SH-SY5Y (cell line): ENCODE results near the gene HOXA7.

ENCODE experiments used
- GATA2 ChIP-seq: IDR thresholded peaks from 2 replicates; pipeline ENCODE4 v1.6.1; 2011; ENCODE audit warnings: mild to moderate bottlenecking, low read depth, low read length
- GATA3 ChIP-seq: IDR thresholded peaks from 2 replicates; pipeline ENCODE4 v1.6.1; 2011; ENCODE audit warnings: low read depth, mild to moderate bottlenecking, low read length, moderate library complexity

Gene HOXA7

DNA sequence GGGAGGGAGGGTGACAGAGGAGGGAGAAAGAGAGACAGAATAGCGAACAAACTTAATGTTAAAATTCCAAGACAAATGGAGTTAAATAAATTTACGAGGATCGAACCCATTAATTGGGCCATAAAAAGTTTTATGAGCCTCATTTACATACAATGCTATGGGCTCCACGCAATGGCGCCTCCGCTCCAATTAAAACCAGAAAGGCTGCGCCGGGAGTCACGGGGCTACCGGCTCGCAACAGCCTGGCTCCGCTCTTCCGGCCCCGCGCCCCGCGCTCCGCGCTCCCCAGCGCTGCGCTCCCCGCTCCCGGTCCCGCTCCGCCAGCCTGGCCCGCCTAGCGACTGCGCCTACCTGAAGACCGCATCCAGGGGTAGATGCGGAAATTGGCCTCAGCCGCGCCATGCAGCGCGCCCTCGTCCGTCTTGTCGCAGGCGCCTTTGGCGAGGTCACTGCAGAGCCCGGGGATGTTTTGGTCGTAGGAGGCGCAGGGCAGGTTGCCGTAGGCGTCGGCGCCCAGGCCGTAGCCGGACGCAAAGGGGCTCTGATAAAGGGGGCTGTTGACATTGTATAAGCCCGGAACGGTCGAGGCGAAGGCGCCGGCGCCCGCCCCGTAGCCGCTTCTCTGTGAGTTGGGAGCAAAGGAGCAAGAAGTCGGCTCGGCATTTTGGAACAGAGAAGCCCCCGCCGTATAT, 513 bp downstream of the HOXA7 start:
- TF ChIP-seq GATA2 (no peak), GATA3 (no peak)

DNA sequence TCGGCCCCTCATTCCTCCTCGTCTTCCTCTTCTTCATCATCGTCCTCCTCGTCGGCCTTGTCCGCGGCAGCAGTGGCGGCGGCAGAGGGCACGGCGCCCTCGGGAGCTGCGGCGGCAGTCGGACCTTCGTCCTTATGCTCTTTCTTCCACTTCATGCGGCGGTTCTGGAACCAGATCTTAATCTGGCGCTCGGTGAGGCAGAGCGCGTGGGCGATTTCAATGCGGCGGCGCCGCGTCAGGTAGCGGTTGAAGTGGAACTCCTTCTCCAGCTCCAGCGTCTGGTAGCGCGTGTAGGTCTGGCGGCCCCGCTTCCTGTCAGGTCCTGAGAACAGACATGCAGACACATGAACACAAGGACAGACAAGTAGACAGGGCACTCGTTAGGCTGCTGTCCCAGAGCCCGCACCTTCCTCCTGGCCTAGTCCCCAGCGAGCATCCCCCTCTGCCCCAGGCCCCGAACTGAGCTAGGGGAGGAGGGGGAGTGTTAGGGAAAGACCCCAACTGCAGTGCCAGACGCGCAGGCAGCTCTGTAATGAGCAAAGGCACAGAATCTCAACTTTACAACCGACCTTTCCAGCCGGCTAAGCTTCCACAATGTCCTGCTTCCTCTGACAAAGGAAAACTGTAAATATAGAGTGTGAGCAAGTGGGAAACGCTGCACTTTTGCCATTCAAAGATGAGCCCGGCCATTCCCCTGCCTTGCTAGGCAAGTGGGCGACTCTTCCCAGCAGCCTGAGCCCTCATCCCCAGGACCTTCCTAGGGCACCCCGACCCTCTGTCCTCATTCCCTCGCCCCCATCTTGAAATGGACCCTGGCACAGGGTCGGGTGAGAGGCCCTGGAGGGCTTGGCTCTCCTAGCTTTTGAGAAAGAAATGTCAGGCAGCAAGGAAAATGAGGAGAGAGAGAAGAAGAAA, 1.3 kb downstream of the HOXA7 start:
- TF ChIP-seq GATA3 (no peak), GATA2 (peak; percentile 47; the same call in 1 of the 2 replicates)

DNA sequence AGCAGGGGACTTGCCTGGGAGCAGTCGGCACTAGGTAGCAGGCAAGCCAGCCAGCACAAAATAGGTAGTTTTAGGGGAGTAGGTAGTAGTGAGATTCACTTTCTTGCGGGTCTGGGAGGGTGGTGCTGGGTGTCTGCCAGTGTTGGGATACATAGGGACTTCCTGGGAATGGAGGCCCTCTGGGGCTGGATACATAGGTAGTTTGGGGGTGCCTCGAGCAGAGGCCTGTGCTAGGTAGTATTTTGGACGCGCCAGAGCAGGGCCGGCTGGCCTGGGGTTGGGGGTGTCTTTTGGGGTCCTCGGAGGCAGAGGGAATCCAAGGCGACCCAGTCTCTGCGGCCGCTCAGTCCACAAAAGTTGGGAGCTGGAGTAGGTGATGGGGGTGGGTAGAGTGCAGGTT, 2.1 kb downstream of the HOXA7 start:
- TF ChIP-seq GATA2 (no peak), GATA3 (no peak)

DNA sequence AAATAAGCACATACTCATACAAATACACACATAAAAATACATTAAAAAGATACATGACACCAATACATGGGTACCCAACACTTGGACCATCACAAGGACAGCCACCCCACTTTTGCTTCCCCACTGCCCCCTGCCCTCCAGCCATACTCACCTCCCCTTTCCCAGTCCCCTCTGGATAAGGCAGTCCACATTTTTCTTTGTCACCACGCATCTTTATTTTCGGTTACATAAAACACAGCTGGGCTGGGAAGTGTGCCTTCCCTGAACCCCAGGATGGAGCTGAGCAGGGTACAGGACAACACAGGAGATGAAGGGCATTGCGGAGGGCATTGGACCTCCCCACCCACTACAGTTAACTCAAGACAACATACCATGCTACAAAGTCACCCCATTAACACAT, 2.9 kb downstream of the HOXA7 start:
- TF ChIP-seq GATA2: no peak
- no peak for TF ChIP-seq GATA3

DNA sequence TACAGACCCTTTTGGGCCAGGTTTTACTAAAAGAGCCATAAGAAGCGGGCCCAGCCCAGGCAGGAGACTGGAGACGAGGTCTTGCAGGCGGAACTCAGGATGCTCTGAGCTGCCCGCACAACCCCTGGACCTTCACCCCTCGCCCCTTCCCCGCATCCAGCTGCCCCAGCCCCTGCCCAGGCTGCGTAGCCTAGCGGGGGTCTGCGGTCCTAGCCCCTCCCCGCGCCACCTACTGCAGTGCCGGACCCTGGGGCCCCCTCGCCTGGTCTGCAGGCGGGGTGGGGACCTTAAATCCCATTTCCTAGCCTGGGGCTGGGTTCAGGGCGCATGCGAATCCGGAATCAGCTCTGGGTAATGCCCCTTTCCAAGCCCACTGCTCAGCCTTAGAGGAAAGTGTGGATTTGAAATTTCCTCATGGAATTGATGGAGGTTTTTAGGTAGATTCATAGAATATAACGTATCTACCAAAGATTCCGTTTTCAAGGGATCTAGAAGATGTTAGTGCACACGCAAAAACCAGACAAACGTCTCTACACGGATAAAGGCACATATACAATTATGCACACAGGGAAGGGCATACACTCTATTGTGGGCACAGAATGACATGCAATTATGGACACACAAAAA, 3.5 kb downstream of the HOXA7 start:
- TF ChIP-seq GATA3 (no peak), GATA2 (no peak)

DNA sequence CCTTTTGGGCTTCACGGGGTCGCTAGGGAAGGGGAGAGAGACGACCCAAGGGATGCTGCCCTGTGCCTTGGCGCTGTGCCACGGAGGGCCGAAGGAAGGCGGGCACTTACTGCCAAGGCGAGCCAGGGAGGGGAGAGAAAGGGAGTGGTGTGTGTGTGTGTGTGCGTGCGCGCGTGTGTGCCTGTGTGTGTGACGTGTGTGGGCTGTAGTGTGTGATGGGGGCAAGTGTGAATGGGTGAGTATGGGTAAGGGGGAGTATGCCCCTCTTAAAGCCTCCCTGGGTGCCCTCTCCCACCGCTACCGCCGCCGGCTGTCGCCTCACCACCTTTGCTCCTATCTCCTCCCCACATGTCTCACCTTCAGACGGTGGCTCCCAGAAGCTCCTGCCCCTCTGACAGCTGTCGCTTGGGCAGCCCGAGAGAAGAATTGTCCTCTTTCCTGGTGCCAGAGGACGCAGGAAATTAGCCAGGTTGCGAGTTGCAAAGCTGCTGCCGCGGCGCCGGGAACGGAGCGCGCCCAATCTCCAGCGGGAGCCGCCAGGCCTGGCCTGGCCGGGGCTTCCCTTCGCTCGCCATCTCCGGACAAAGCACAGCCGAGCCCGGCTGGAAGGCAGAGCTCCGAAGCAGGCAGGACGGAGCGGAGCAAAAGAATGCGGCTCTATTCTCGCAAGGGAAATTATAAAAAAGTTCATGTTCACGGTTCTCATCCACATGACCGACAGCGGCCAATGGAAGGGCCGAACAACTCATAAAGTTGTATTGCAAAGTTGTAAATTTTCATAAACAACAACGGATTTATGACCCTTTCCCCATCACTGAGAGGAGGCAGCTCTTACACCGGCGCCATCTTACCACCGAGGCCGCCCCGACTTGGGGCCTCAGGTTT, 4.3 kb downstream of the HOXA7 start, which contains the start of gene HOXA3:
HOXA3 (minus strand) TSS at position 653 of the 885 bp plus-strand sequence. CDS start 41,943 bp downstream, outside the sequence.
- no peak for TF ChIP-seq GATA2
- no peak for TF ChIP-seq GATA3

DNA sequence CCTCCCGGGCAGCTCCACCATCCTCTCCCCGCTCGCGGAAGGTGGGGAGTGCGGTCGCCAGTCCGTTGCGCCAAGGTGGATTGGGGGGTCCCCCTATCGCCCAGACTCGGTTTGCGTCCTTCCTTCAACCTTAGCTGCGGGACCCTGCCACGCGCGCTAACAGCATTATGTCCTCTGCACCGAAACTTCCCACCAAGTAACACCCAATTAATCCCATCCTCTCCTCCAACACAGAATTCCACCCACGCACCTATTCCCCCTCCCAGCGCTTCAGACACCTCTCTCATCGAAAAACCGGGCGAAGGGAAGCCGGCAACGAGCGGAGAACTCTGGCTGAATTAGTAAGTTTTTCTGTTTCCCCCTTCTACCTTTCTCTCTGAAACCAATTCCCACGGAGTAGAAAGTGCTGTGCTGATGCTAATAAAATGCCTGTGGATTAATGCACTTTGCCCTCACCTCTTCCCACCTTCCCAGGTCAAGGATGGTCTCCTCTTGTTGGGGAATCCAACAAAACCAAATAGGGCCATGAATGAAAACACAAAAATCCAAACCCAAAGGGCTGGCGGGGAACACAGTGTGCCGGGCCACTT, 5.0 kb downstream of the HOXA7 start:
- TF ChIP-seq GATA3 (no peak), GATA2 (no peak)

DNA sequence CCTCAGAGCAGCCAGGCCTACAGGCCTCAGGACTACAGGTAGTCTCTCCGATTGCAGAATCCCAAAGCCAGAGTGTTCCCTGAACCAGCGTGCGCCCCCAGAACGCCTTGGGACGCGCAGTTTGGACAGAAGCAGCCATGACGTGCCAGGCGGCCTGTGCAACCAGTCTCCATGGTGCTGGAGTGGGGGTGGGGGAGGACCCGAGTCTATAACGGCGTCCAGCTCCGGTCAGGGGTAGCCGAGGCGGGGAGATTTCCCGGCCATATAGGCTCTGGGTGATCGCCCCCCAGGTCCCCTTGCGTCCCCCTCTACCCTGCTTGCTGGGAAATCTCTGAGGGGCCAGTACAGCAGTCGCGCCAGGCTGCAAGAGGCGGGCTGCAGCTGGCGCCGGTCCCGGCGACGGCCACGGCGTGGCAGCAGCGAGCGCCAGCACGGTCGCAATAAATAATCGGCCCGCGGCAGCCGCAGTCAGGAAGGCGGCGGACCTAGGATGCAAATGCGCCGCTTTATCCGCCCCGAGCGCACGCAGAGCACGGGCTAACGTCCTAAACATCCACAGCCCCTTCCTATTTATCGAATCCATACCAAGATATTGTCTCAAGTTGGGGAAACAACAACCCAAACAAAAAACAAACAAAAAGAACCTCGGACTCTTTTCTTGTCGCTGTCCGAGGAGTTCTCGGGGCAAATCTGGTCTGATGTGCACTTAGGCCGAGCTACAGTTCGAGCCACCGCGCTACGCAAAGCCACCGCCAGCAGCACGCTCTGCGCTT, 5.7 kb downstream of the HOXA7 start:
- TF ChIP-seq GATA3 (no peak), GATA2 (no peak)

DNA sequence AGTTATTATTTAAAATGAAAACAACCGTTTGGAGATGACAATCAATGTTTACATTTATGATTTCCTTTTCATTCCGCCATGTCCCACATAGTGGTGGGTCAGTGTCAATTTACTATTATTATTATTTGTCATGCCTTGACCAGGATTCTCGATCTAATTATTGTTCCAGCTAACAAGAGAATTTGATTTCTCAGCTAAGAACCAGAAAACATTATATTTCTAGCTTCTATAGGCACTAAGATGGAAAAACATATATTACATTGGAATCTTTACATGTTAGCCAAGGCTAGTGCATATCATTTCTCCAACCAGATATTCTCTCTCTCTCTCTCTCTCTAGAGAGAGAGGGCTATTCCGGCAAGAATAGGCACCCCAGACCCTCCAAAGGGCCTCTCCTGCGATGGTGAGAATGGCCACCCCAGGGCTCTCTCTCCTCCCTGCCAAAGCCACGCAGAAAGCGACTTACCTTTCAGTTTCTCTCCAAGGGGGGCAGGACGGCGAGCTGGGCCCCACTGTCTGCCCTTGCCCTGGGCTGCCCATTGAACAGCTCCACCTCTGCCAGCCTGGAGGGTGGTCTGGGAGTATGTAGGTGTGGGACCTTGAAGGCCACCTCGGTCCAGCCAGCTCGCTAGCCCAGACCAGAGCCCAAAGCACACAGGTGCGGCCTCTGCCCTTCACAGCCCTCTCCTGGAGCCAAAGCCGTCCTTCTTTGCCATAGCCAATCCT, 6.5 kb downstream of the HOXA7 start:
- TF ChIP-seq GATA2 (no peak), GATA3 (no peak)

DNA sequence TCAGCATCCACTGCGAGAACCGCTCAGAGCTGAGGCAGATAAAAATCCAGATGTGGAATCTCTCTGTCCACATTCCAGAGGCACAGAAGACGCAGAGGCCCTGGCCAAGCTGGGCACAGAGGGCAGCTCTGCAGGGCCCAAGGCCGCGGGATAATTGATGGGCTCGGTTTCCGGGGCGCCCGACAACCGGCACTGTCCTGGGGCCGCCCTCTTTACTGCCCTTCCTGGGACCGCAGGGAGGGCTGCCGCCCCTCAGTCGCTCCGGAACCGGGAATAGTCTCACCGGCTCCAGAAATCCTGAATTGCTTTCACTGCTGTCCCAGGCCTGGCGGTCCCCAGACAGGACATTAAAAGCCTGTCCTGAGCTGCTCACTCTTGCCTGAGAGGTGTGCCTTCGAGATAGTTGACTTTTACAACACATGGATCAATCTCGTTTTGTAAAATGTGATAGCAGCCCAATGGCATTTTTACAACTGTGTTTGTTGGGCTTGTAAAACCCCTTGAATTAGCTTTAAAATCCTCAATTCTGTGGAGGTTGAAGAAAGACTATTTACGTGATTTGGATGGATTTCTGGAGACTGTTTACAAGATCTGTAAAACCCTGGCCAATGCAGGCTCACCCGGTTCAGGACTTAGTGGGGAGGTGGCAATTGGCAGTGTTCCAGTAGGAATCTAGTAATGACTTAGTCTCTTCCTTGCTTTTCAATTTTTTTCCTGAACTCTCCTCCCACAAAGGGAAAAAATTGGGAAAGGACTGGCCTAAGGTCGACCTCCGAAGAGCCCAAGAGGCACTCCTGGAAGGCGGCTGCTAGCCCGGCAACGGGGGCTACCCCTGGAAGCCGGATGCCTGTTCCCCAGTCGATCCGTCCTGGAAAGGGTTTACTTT, 7.5 kb downstream of the HOXA7 start:
- TF ChIP-seq GATA2 (no peak), GATA3 (no peak)

DNA sequence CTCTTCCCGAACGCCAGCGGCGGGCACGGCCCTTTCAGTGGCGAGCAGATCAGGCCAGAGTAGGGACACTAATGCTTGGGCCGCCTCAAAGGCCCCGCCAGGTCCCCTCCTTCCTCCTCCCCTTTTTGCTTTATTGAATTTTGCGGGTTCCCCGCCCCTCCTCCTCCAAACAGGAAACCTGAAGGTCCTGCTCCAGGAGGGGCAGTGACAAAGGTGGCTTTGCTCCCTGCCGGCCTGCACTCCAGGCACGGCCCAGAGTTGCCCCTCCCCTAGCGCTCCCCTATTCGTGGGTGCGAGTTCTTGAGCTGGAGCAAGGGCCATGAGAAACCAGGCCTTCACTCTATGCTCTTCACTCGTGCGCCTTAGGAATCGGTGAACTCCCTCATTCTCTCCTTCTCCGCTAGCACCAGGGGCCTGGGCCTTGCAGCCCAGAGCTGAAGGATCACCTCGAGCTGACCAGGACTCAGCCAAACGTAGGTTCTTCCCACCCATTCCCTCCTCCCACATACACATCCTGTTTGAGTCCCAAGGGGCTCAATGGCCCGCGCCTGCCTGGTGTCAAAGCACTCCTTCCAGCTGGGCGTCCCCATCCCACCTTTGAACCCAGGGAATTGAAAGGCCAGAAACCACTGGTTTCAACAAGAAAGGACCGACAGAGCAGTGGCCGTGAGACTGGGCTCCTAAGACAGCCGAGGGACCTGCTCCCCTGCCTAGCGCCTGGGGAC, 8.3 kb downstream of the HOXA7 start:
- TF ChIP-seq GATA3: no peak
- TF ChIP-seq GATA2: no peak
